Epithelial cell of esophagus (primary cell): ENCODE measurements around the gene FOXG1.

Source experiments
- DNase-seq: peaks from one replicate; pipeline ENCODE4 v3.0.0; 2010; ENCODE audit warnings: low read depth
- H3K4me3 ChIP-seq: 2 replicates; pipeline ENCODE4 v1.5.1; 2011; ENCODE audit warnings: mild to moderate bottlenecking, low read length, control low read depth
- CTCF ChIP-seq: IDR thresholded peaks from 2 replicates; pipeline ENCODE4 v1.5.1; 2011; ENCODE audit warnings: low read depth, mild to moderate bottlenecking, low read length, control low read depth, inconsistent platforms; ENCODE audit not compliant: insufficient read depth; ENCODE audit errors: missing control alignments

FOXG1 gene

GRCh38 chr14:28767030-28767852 lies 654 bp downstream of the FOXG1 start:
- TF ChIP-seq CTCF: no peak
- DNase-seq: no peak
- no peak overlapping the region for H3K4me3 ChIP-seq

- no peak for DNase-seq
- no peak for TF ChIP-seq CTCF
- no peak overlapping the region for H3K4me3 ChIP-seq
These were observed 1.5 kb downstream of the FOXG1 start for GRCh38 chr14:28767853-28768741.

GRCh38 chr14:28769276-28769880 lies 2.8 kb downstream of the FOXG1 start:
- no peak for TF ChIP-seq CTCF
- DNase-seq: no peak
- H3K4me3 ChIP-seq: no peak overlapping the region

GRCh38 chr14:28770061-28770460 lies 3.5 kb downstream of the FOXG1 start:
- no peak for TF ChIP-seq CTCF
- no peak for DNase-seq
- no peak overlapping the region for H3K4me3 ChIP-seq

- no peak for DNase-seq
- TF ChIP-seq CTCF: no peak
- no peak overlapping the region for H3K4me3 ChIP-seq
These were observed 4.0 kb downstream of the FOXG1 start for GRCh38 chr14:28770630-28771029.

- H3K4me3 ChIP-seq: no peak overlapping the region
- TF ChIP-seq CTCF: no peak
- DNase-seq: no peak
These were observed 4.6 kb downstream of the FOXG1 start for GRCh38 chr14:28771168-28771567.
